Measurements from ENCODE around the gene ARHGEF18.
"Not testable (repeated sequence)": the region's sequence is repeated elsewhere in the genome, so short reads cannot be mapped to it uniquely, and the experiment has no call there.

The ARHGEF18 gene

DNA sequence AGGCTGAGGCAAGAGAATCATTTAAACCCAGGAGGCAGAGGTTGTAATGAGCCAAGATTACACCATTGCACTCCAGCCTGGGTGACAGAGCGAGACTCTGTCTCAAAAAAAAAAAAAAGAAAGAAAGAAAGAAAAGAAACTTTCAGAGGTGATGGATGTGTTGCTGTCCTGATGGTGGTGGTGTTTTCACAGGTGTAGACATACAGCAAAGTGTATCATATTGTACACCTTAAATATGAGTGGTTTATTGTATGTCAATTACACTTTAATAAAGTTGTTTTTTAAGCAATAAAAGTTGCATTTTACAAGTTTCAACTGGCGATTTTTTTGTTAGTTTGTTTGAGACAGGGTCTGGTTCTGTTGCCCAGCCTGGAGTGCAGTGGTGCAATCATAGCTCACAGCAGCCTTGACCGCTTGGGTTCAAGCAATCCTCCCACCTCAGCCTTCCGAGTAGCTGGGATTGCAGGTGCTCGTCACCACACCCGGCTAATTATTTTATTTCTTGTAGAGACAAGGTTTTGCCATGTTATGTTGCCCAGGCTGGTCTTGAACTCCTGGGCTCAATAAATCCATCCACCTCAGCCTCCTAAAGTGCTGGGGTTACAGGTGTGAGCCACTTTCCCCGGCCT lies 41.0 kb upstream of the ARHGEF18 start:
- TF ChIP-seq, protein P1, sequence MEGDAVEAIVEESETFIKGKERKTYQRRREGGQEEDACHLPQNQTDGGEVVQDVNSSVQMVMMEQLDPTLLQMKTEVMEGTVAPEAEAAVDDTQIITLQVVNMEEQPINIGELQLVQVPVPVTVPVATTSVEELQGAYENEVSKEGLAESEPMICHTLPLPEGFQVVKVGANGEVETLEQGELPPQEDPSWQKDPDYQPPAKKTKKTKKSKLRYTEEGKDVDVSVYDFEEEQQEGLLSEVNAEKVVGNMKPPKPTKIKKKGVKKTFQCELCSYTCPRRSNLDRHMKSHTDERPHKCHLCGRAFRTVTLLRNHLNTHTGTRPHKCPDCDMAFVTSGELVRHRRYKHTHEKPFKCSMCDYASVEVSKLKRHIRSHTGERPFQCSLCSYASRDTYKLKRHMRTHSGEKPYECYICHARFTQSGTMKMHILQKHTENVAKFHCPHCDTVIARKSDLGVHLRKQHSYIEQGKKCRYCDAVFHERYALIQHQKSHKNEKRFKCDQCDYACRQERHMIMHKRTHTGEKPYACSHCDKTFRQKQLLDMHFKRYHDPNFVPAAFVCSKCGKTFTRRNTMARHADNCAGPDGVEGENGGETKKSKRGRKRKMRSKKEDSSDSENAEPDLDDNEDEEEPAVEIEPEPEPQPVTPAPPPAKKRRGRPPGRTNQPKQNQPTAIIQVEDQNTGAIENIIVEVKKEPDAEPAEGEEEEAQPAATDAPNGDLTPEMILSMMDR (IDR thresholded peaks at IDR 0.05; ENCODE audit: insufficient read depth, low read length), result no peak
- TF ChIP-seq, protein P2, sequence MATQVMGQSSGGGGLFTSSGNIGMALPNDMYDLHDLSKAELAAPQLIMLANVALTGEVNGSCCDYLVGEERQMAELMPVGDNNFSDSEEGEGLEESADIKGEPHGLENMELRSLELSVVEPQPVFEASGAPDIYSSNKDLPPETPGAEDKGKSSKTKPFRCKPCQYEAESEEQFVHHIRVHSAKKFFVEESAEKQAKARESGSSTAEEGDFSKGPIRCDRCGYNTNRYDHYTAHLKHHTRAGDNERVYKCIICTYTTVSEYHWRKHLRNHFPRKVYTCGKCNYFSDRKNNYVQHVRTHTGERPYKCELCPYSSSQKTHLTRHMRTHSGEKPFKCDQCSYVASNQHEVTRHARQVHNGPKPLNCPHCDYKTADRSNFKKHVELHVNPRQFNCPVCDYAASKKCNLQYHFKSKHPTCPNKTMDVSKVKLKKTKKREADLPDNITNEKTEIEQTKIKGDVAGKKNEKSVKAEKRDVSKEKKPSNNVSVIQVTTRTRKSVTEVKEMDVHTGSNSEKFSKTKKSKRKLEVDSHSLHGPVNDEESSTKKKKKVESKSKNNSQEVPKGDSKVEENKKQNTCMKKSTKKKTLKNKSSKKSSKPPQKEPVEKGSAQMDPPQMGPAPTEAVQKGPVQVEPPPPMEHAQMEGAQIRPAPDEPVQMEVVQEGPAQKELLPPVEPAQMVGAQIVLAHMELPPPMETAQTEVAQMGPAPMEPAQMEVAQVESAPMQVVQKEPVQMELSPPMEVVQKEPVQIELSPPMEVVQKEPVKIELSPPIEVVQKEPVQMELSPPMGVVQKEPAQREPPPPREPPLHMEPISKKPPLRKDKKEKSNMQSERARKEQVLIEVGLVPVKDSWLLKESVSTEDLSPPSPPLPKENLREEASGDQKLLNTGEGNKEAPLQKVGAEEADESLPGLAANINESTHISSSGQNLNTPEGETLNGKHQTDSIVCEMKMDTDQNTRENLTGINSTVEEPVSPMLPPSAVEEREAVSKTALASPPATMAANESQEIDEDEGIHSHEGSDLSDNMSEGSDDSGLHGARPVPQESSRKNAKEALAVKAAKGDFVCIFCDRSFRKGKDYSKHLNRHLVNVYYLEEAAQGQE (IDR thresholded peaks at IDR 0.05; ENCODE audit: insufficient replicate concordance, low read depth), result no peak
- TF ChIP-seq GABPA (IDR thresholded peaks at IDR 0.05; ENCODE audit: low read depth) (no peak), SPI1 (IDR thresholded peaks at IDR 0.05; ENCODE audit: borderline replicate concordance, low read depth) (no peak), POLR2AphosphoS5 (IDR thresholded peaks at IDR 0.05; ENCODE audit: low read depth) (no peak)
- DNase-seq (ENCODE audit: low read depth in 1 of 2, low spot score in 1 of 2), result no peak

DNA sequence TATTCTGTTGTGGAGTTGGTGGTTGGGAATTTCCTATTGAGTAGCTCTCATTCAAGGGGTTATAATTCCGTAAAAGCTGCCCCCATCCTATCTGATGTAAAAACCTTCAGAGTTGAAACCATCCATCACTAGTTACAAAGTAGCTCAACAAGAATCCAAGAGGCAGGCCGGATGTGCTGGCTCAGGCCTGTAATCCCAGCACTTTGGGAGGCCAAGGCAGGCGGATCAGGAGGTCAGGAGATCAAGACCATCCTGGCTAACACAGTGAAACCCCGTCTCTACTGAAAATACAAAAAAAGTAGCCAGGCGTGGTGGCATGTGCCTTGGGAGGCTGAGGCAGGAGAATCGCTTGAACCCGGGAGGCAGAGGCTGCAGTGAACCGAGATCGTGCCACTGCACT lies 40.4 kb upstream of the ARHGEF18 start:
- not testable (repeated sequence) for DNase-seq (ENCODE audit: low read depth in 1 of 2, low spot score in 1 of 2); H3K27ac ChIP-seq (replicated peaks); H3K4me3 ChIP-seq (replicated peaks; ENCODE audit: insufficient read depth, low read length); H3K27me3 ChIP-seq (ENCODE audit: insufficient read depth, poor library complexity, severe bottlenecking)

More for the DNA sequence above, 41.0 kb upstream of the ARHGEF18 start:
- no peaks in the 10 kb centered on the region for H3K27me3 ChIP-seq (ENCODE audit: insufficient read depth, poor library complexity, severe bottlenecking)
- no peak overlapping the region for H3K4me3 ChIP-seq (replicated peaks; ENCODE audit: insufficient read depth, low read length)
- no peak overlapping the region for H3K27ac ChIP-seq (replicated peaks)

DNA sequence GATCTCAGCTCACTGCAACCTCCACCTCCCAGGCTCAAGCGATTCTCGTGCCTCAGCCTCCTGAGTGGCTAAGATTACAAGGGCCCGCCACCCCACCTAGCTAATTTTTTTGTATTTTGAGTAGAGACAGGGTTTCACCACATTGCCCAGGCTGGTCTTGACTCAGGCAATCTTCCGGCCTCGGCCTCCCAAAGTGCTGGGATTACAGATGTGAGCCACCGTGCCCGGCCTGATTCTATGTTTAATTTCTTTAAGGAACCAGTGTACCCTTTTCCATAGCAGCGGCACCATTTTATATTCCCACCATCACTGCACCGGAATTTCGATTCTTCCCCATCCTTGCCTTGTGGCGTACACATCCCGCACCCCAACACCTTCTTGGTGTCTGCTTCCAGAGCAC lies 36.8 kb upstream of the ARHGEF18 start:
- DNase-seq (ENCODE audit: low read depth in 1 of 2, low spot score in 1 of 2), result no peak

DNA sequence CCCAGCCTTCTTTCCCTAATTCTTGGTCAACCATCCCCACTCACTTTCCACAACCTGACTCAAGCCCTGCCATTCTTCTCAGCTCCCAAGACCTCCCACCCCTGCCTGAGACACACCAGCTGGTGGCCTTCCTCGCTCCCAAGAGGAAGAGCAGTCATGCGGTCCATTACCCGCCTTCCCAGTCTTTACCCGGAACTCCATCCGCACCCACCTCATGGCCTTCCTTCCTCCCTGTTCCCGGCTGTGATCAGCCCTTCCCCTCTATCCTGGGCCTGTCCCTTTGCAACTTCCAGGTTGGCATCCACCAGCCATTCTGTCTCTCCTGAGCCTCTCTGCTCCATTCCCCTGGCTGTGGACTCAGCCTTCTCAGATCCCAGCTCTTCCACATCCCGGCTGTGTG lies 35.9 kb upstream of the ARHGEF18 start:
- Histone ChIP-seq H3K27ac (replicated peaks) (no peak overlapping the region), H3K27me3 (ENCODE audit: insufficient read depth, poor library complexity, severe bottlenecking) (no peaks in the 10 kb centered on the region), H3K4me3 (replicated peaks; ENCODE audit: insufficient read depth, low read length) (no peak overlapping the region)
- no peak for DNase-seq (ENCODE audit: low read depth in 1 of 2, low spot score in 1 of 2)
- TF ChIP-seq SPI1 (IDR thresholded peaks at IDR 0.05; ENCODE audit: borderline replicate concordance, low read depth), result no peak
- TF ChIP-seq, protein P2 (IDR thresholded peaks at IDR 0.05; ENCODE audit: insufficient replicate concordance, low read depth), result no peak
- TF ChIP-seq POLR2AphosphoS5 (IDR thresholded peaks at IDR 0.05; ENCODE audit: low read depth), result no peak
- no peak for TF ChIP-seq GABPA (IDR thresholded peaks at IDR 0.05; ENCODE audit: low read depth)
- TF ChIP-seq, protein P1 (IDR thresholded peaks at IDR 0.05; ENCODE audit: insufficient read depth, low read length), result no peak

More for the DNA sequence above, 36.8 kb upstream of the ARHGEF18 start:
- Histone ChIP-seq H3K27me3 (ENCODE audit: insufficient read depth, poor library complexity, severe bottlenecking) (no peaks in the 10 kb centered on the region), H3K4me3 (replicated peaks; ENCODE audit: insufficient read depth, low read length) (no peak overlapping the region), H3K27ac (replicated peaks) (no peak overlapping the region)
- TF ChIP-seq SPI1 (IDR thresholded peaks at IDR 0.05; ENCODE audit: borderline replicate concordance, low read depth) (no peak), POLR2AphosphoS5 (IDR thresholded peaks at IDR 0.05; ENCODE audit: low read depth) (no peak)
- TF ChIP-seq, protein P2 (IDR thresholded peaks at IDR 0.05; ENCODE audit: insufficient replicate concordance, low read depth), result no peak
